ENCODE results near the gene ARAP1.

ARAP1 gene

DNA sequence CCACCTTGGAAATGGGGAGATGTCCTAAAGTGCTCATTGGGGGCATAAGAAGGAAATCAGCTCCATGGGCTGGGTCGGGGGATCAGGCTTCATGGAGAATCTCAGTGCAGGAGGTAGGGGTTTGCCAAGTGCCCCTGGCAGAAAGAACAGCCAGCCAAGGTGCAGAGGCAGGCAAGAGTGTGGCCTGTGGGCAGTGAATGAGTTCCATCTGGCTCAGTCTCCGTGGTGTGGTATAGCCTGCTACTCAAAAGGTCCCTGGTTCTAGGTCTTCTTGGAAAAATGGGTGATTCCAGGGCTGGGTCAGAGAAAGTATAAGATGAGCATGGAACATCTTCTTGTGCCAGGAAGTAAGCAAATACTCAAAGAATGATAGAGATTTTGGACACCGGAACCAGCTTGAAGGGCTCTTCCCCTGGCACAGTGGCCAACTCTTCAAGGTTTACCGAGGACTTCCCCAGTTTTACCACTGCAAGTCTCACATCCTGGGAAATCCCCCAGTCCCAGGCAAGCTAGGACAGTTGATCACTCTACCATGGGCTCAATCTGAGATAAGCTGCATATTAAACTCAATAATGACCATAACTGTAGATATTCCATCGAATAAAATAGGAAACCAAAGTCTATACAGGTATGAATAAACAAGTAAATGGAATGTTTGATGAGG, 10.6 kb upstream of the ARAP1 start:
- DNase-seq (ENCODE audit: low read depth), result no peak

GRCh38 chr11:72760539-72761405, 8.6 kb upstream of the ARAP1 start:
- no peak for DNase-seq (ENCODE audit: low read depth)

DNA sequence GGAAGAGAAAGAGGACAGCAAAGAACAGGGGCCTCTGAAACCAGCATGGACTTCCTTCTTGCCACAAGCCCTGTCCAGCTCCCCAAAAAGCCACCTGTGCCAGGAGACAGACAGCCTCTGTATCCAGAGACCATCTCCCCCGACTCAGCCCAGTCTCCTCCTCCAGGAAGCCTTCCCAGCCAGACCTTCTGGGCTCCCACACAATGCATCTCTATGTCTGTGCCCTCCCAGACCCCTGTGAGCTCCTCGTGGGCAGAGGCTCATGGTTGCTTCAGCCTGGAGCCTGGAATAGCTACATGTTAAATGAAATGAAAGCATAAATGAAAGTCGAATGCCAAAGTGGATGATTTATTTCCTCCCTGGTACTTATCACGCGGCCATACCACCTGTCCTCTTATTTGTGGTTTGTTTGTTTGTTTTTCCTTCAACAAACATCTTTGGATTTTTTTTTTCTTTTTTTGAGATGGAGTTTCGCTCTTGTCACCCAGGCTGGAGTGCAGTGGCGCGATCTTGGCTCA, 7.3 kb upstream of the ARAP1 start:
- DNase-seq (ENCODE audit: low read depth), result no peak

GRCh38 chr11:72758690-72759389, 6.6 kb upstream of the ARAP1 start:
- DNase-seq (ENCODE audit: low read depth), result no peak

DNA sequence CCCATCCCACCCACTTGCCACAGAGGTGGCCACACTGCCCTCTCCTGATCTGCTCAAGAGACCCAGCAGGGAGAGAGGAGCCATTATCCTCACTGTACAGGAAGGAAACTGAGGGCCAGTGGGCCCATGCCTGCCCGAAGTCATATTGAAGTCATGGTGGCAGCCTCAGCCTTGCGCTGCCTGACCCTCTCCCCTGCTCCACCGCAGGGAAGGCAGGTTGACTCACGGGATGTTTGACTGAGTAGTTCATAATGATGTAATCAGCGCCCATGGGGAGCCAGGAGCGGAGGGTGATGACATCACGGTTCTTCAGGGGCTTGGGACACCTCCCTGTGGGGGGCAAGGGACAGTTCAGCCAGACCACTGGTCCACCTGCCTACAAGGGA, 6.1 kb upstream of the ARAP1 start:
- DNase-seq (ENCODE audit: low read depth), result no peak

DNA sequence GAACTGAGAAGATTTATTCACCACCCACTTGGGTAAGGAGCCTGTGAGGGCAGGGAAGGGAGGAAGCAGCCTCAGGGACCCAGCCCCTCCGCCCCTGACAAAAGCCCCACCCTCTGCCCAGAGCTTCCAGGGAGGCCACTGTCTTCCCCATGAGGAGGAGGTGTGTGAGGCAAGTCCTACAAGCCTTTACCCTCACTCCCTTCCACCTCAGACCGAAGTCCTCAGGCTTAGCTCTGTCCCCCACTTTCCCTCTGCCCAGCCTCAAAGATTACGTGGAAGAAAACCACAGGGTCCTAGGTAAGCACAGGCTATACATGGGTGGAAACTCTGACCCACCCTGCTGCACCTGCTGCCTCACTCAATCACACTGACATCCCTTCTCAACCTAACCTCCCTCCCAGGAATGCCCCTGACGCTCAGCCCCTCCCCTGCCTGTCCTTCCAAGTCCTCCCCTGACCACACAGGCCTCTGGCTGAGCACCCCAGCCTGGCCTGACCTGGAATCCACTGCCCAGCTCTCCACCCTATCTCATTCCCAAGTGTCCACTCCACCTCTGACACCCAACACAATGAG, 3.6 kb upstream of the ARAP1 start:
- DNase-seq (ENCODE audit: low read depth), result no peak

DNA sequence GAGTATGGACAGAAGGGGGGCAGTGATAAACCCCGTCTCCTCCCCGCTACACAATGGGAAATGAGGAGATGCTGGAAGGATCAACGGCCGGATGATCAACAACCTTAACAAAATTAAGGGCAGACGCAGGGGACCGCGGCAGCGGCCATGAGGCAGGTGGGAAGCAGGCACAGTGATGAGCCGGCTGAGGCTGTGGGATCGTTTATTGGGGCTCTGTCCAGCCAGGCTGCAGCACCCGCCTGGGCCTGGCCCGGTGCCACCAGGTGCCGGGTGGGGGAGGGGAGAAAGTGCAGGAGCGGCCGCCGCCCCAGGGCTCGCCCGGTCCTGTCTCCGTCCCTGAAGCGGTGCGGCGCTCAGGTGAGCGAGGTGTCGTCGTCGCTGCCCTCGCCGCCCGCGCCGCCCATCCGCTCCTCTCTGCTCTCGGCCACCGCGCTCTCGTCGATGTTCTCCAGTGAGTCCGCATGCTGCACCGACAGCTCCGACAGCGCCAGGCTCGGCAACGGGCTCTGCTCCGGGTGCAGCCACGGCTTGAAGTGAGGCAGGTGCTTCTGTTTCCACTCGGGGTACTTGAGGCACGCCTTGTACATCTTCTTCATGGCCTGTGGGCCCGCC, 2.4 kb upstream of the ARAP1 start:
- no peak for DNase-seq (ENCODE audit: low read depth)

- DNase-seq (ENCODE audit: low read depth), result no peak
Observed at GRCh38 chr11:72754149-72754543, 1.9 kb upstream of the ARAP1 start.

DNA sequence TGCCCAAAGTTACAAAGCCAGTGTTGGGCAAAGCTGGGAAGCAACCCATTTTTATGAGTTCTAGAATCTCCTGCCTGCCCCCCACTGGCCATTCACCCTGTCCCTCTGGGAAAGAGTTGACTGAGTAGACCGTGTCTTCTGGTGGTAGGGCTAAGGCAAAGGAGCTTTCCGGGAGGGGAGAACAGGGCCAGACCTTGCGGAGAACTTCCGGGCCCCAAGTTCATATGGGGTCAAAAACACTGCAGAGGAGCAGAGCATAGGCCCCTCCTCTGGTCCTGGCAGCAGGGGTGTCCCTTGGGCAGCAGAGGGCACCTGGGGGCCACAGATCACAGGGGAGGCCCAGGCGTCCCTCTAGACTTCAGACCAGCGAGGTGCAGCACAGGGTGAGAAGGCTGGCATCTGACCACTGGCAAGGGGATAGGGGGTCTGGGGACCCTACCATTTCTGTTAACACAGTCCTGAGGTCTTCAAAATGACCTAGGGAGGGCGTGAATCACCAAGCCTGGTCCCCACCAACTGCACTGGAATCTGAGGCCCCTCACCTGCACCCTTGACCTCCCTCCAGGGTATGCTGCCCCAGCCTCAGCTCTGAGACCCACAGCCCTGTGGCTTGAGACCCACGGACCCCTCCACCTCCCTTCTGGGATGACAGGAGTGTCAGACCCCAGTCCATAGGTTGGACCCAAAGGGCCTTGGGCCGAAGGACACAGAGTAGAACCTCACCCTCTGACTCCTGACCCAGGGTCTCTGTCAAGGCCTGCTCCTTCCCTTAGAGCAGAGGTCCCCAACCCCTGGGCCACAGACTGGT, 1.3 kb upstream of the ARAP1 start:
- DNase-seq (ENCODE audit: low read depth), result no peak

- no peak for DNase-seq (ENCODE audit: low read depth)
Observed at GRCh38 chr11:72751116-72752087, 806 bp downstream of the ARAP1 start.

DNA sequence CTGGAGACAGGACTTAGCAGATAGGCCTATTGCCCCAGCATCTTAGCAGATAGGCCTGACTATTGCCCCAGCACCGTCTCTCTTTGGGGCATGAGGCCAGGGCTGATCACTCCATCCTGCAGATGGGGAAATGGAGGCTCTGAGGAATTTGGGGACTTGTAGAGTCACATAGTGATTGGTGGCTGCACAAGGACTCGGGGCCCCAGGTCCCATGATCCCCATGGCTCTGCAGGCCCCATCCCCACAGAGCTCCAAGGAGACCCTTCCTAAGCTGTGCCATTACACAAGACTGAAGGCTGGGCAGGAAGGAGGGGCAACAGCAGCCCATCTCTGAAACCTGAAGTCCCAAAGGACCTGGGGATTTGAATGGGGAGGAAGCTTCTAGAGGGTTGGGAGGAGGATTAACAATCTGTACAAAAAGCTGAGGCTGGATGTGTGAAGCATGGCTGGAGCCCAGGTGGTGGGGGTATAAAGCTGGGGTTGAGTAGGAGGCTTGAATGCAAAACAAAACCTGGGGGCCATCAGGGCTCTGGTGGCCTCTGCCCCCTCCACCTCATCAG, 1.6 kb downstream of the ARAP1 start:
- DNase-seq (ENCODE audit: low read depth), result no peak

DNA sequence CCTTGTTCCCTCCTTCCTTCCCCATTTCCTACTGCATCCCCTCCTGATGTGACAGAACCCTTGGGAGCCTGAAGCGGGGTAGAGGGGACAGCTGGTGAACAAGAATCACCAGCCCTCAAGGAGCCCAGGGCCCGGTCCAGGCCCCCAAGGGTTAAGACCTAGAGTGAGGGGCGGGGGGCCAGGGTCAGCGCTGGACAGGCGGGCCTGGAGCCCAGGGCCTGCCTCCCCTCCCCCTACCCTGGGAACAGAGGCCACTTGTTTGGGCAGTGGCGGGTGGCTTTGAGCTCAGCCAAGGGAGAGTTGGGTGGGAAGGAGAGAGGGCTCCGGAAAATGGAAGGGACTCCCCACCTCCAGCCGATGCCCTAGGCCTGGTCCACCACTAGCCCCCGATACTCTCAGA, 2.1 kb downstream of the ARAP1 start:
- DNase-seq (ENCODE audit: low read depth), result no peak

DNA sequence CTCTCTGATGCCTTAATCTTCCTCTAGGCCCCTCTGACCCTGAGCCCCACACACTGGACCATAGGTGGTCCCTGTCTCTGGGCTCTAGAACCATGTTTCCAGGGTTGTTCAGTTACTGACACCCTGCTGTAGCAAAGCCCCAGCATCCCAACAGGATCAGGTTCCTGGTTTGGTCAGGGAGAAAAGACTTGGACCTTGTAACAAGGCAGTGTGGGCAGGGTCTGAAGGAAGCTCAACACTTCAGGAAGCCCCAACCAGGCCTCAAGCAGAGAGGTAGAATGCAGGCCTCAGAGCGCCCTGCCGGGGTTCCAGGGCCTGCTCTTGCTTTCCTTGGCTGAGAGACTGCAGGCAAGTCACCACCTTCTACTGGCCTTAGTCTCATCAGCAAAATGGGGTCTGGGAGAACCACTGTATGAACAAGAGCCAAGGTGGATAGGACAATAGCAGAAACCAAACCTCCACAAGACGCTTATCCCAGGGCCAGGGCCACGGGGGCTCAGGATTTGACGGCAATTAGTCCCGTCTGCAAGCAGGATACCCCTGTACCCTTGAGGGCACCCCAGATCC, 4.8 kb downstream of the ARAP1 start:
- DNase-seq (ENCODE audit: low read depth), result no peak

- no peak for DNase-seq (ENCODE audit: low read depth)
Observed at GRCh38 chr11:72746821-72747220, 5.4 kb downstream of the ARAP1 start.

- DNase-seq (ENCODE audit: low read depth), result no peak
Observed at GRCh38 chr11:72745925-72746550, 6.2 kb downstream of the ARAP1 start.

DNA sequence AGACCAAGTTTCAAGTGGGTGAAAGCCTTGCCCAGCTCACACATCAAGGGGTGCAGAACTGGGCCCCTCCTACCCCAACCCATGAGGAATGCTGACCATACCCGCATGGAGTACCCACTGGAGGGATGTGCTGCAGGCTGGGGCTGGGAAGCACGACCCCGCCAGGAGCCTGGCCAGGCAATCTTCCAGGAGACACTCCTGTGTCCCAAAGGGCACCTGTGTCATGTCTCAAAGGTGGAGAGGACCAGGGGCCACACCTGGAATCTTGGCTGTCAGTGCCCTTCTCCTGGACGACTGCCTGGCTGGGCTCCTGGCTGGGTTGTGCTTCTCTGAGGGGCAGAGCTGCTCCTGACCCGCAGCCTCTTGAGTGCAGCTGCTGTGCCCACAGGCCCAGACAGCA, 6.7 kb downstream of the ARAP1 start:
- no peak for DNase-seq (ENCODE audit: low read depth)

- DNase-seq (ENCODE audit: low read depth), result no peak
Observed at GRCh38 chr11:72744474-72744873, 7.7 kb downstream of the ARAP1 start.

GRCh38 chr11:72743321-72744221, 8.6 kb downstream of the ARAP1 start:
- no peak for DNase-seq (ENCODE audit: low read depth)
